Omental fat pad (tissue), 4 donors: ENCODE data around the gene FBXO28. TPM values are rescaled to one million over a fixed set of nuclear protein-coding genes. Genes with fewer than 3 reads are reported as not detected.

Experiments used
- ATAC-seq: fragments of 150-250 bp; one replicate; pipeline ENCODE4 v1.9.1; 2016; ENCODE audit warnings: mild to moderate bottlenecking, moderate library complexity; ENCODE audit not compliant: low FRiP score
- DNase-seq: peaks from one replicate; pipeline ENCODE4 v3.0.0-alpha.2; 2019; ENCODE audit warnings: low spot score
- total RNA-seq, 4 donors: library from RNA; depleted of rRNA; stranded (reverse); fragments of >200 nt; gene quantifications; one replicate each; pipeline ENCODE4 v1.1.0, GENCODE V29; 2016
- TF ChIP-seq, protein P1 (sequence below), 3 donors: fragments of 450-650 bp; IDR thresholded peaks; one replicate each; pipeline ENCODE4 v1.5.1; 2016 to 2017; ENCODE audit warnings: antibody characterized with exemption in 3 of 3, mild to moderate bottlenecking in 3 of 3, moderate library complexity in 2 of 3

The FBXO28 gene
- total RNA-seq, 4 donors from 2014 or later, result 24.9 to 32.7 (median 27.6) TPM

DNA sequence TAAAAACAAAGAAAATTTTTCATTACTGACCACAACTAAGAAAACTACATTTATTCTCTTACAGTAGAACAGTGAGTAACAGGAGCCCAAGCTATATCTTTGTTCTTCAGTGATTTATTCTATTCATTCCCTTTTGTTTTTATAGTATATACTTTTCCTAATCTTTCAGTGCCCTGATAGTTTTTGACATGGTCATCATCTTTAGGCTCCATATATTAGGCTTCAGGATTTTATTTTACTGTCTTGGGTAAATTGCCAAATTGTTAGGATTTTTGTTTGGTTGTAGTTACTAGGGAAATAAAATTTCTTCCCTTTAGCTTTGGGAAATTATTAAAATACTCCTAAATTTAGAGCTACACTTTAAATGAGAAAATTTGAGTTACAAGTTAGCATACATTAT is 10.3 kb downstream of the FBXO28 start:
- TF ChIP-seq, protein P1, sequence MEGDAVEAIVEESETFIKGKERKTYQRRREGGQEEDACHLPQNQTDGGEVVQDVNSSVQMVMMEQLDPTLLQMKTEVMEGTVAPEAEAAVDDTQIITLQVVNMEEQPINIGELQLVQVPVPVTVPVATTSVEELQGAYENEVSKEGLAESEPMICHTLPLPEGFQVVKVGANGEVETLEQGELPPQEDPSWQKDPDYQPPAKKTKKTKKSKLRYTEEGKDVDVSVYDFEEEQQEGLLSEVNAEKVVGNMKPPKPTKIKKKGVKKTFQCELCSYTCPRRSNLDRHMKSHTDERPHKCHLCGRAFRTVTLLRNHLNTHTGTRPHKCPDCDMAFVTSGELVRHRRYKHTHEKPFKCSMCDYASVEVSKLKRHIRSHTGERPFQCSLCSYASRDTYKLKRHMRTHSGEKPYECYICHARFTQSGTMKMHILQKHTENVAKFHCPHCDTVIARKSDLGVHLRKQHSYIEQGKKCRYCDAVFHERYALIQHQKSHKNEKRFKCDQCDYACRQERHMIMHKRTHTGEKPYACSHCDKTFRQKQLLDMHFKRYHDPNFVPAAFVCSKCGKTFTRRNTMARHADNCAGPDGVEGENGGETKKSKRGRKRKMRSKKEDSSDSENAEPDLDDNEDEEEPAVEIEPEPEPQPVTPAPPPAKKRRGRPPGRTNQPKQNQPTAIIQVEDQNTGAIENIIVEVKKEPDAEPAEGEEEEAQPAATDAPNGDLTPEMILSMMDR (IDR thresholded peaks at IDR 0.05), result no peak
- DNase-seq, result no peak
- ATAC-seq, result no peak

DNA sequence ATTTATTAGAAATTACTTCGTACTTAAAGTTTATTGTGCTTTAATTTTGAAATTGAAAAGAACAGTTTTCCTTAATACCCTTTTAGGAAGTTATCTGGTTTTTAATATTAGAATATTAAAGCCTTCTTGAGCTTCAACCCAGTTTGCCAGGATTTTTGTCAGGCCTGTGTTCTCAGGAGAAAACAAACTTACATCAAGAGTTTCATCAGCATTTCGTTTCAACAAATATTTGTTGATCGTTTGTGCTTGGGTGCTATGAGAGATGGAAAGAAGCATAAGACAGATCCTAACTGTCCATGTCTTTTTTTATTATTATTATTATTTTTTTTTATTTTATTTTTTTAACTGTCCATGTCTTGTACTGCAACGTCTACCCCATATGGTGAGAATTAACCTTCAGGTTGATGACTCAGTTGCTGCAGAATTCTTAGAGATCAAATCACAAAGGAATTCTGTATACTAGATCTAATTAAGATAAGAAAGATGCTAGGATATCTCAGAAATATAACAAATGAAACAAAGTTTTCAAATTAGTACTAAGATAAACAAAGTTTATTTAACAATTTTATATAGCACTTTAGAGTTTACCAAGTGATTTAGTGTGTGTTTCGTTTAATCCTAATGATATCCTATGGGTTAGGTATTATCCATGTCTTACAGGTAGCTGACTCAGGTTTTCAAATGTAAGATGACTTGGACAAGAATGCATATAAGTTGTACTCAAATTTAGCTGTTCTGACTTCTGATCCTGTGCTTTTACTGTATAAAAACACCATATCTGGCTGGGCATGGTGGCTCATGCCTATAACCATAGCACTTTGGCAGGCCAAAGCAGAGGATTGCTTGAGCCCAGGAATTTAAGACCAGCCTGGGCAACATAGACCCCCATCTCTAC is 14.3 kb downstream of the FBXO28 start:
- no peak for DNase-seq
- TF ChIP-seq, protein P1 (IDR thresholded peaks at IDR 0.05), result no peak
- no peak for ATAC-seq

DNA sequence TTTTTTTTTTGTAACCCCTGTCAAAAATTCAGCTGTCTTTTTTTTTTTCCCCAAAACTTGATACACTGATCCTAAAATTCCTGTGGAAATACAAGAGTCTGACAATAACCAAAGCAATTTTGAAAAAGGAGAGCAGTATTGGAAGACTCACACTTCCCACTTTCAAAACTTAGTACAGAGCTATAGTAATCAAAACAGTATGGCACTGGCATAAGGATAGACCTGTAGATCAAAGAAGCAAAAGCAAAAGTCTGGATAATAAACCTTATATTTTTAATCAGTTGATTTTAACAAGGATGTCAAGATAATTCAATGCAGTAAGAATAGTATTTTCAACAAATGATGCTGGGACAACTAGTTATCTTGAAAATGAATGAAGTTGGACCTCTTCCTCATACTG is 17.3 kb downstream of the FBXO28 start:
- TF ChIP-seq, protein P1 (IDR thresholded peaks at IDR 0.05), result no peak
- ATAC-seq (no peak), DNase-seq (no peak)

DNA sequence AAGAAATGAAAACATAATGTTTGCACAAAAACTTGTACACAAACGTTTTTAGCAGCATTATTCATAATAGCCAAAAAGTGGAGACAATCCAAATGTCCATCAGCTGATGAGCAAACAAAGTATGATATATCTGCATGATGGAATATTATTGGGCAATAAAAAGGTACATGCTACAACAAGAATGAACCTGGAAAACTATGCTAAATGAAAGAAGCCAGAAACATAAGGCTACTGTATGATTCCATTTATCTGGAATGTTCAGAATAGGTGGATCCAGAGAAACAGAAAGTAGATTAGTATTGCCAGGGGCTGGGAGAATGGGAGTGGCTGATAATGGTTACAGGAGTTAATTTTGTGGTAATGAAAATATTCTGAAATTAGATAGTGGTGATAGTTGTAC is 19.0 kb downstream of the FBXO28 start:
- DNase-seq (no peak), ATAC-seq (peak; percentile 51)
- TF ChIP-seq, protein P1 (IDR thresholded peaks at IDR 0.05), result no peak

DNA sequence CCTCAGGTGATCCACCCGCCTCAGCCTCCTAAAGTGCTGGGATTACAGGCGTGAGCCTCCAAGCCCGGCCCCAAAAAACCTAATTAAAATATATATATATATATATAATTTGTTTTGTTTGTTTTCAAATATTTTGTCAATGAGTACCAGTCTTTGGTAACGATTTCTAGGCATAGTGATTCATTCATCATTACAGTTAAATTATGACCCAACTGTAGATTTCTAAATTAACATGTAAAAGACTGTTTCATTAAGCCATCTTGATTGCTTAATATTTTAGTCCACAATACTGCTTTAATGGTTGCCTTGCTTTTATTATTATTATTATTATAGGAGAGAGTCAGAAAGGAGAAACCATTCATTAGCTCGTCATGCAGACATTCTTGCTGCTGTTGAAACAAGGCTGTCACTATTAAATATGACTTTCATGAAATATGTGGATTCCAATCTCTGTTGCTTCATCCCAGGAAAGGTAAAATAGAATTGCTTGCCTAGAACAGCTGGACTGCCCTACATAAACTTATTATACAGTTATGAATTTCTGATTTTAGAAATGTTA is 19.9 kb downstream of the FBXO28 start:
- ATAC-seq (peak; percentile 37), DNase-seq (no peak)
- TF ChIP-seq, protein P1 (IDR thresholded peaks at IDR 0.05), result no peak

DNA sequence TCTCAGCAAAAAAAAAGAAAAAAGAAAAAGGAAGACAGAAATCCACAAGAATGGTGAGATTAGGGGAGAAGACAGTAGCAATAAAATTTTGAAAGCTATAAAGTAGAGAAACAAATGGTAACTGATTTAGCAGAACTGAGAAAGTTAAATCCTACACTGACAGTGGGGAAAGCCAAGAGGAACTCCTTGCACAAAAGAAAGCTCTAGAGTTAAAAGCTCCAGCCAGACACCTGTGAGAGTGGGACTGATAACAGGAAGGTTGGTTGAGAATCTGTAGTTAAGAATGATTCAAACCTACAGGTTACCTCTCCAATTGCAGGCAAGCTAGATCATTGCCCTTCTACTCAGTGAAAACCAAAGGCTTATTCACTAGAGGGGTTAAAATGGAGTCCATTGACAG is 23.6 kb downstream of the FBXO28 start:
- TF ChIP-seq, protein P1 (IDR thresholded peaks at IDR 0.05), result no peak
- no peak for ATAC-seq
- no peak for DNase-seq

DNA sequence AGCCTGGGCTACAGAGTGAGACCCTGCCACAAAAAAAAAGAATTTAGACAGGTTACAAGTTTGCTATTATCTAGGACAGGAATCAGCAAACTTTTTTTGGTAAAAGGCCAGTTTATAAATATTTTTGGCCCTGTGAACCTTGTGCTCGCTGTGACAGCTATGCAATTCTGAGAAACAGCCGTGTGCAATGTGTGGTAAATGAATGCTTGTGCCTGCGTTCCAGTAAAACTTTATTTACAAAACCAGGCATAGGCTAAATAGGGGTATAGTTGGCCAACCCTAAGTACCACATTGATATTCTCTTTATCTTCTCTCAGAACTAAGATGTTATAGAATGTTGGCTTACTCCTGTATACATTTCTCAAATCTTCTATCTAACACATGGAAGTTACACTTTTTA is 24.3 kb downstream of the FBXO28 start:
- ATAC-seq, result no peak
- TF ChIP-seq, protein P1 (IDR thresholded peaks at IDR 0.05), result no peak
- DNase-seq, result no peak
